H1 (cell line): ENCODE measurements around the gene FLRT1. TPM values are rescaled to one million over a fixed set of nuclear protein-coding genes. Genes with fewer than 3 reads are reported as not detected.

Experiments
- CTCF ChIA-PET: fragments of 300-600 bp; sonication (Branson Sonifier 250); formaldehyde crosslinking; loops from one replicate; lab custom pipeline; 2021; ENCODE audit not compliant: partially characterized antibody; lab: Charles Lee
- POLR2A ChIA-PET: fragments of 300-600 bp; sonication (Branson Sonifier 250); formaldehyde crosslinking; loops from one replicate; lab custom pipeline; 2021; ENCODE audit warnings: inconsistent platforms; ENCODE audit not compliant: partially characterized antibody; lab: Charles Lee
- DNase-seq, 2 experiments: peaks; one replicate each; pipeline versions ENCODE4 v3.0.0 to v3.0.0-alpha.2; 2010 to 2022; ENCODE audit warnings: low spot score in 2 of 2, low read depth in 1 of 2, mixed read lengths in 1 of 2
- FAIRE-seq: peaks from 2 replicates; lab custom pipeline; 2011; peaks lifted over from hg19 to GRCh38; lab: Jason Lieb, UNC
- H2AFZ ChIP-seq: 2 replicates; pipeline ENCODE4 v1.8.1; 2012; ENCODE audit warnings: low read length, inconsistent platforms
- H2AK5ac ChIP-seq: 2 replicates; pipeline ENCODE4 v1.6.1; 2013; ENCODE audit warnings: low read depth, low read length
- H2BK120ac ChIP-seq: replicated peaks from 2 replicates; pipeline ENCODE3; 2013; ENCODE audit warnings: low read depth, low read length, inconsistent platforms
- H2BK12ac ChIP-seq: 2 replicates; pipeline ENCODE4 v1.6.1; 2013; ENCODE audit warnings: low read depth, low read length
- H2BK15ac ChIP-seq: 2 replicates; pipeline ENCODE4 v1.6.1; 2013; ENCODE audit warnings: low read length
- H2BK20ac ChIP-seq: 2 replicates; pipeline ENCODE4 v1.6.1; 2013; ENCODE audit warnings: low read length
- H2BK5ac ChIP-seq: 2 replicates; pipeline ENCODE4 v1.6.1; 2013; ENCODE audit warnings: low read depth, low read length
- H3K14ac ChIP-seq: 2 replicates; pipeline ENCODE4 v1.6.1; 2013; ENCODE audit warnings: inconsistent platforms; ENCODE audit not compliant: insufficient read length
- H3K18ac ChIP-seq: 2 replicates; pipeline ENCODE4 v1.6.1; 2013; ENCODE audit warnings: low read length; ENCODE audit errors: extremely low read depth
- H3K23ac ChIP-seq: 2 replicates; pipeline ENCODE4 v1.6.1; 2013; ENCODE audit warnings: inconsistent platforms; ENCODE audit not compliant: insufficient read length
- H3K23me2 ChIP-seq: 2 replicates; pipeline ENCODE4 v1.6.1; 2013; ENCODE audit warnings: low read depth, low read length
- H3K27ac ChIP-seq: 2 replicates; pipeline ENCODE4 v1.6.1; 2011; ENCODE audit warnings: low read depth, low read length, inconsistent platforms
- H3K27me3 ChIP-seq, 4 experiments: replicated peaks in 1 of 4; 1 replicate in 1 of 4; 2 replicates in 3 of 4; pipeline versions ENCODE4 v1.6.1 to v1.8.1; 2011 to 2013; ENCODE audit warnings: low read length in 3 of 4, mild to moderate bottlenecking in 3 of 4, inconsistent platforms in 2 of 4, mixed read lengths in 2 of 4, moderate library complexity in 1 of 4; ENCODE audit not compliant: control insufficient read depth in 3 of 4, insufficient read depth in 3 of 4; ENCODE audit errors: extremely low read depth in 1 of 4
- H3K36me3 ChIP-seq, 4 experiments: 2 replicates each; pipeline versions ENCODE4 v1.6.1 to v1.8.1; 2011 to 2013; ENCODE audit warnings: mild to moderate bottlenecking in 4 of 4, low read length in 3 of 4, moderate library complexity in 2 of 4, control low read depth in 1 of 4, inconsistent platforms in 1 of 4; ENCODE audit not compliant: insufficient read depth in 4 of 4, control insufficient read depth in 2 of 4
- H3K4ac ChIP-seq: replicated peaks from 2 replicates; pipeline ENCODE3; 2013; ENCODE audit warnings: low read length, low read depth, mixed read lengths, inconsistent platforms; ENCODE audit not compliant: insufficient read length
- H3K4me1 ChIP-seq, 4 experiments: replicated peaks in 1 of 4; 1 replicate in 1 of 4; 2 replicates in 3 of 4; pipeline versions ENCODE4 v1.6.1 to v1.8.1; 2011 to 2013; ENCODE audit warnings: low read length in 3 of 4, inconsistent platforms in 2 of 4, mixed read lengths in 1 of 4; ENCODE audit not compliant: insufficient read depth in 4 of 4, control insufficient read depth in 3 of 4
- H3K4me2 ChIP-seq, 2 experiments: 2 replicates each; pipeline versions ENCODE4 v1.6.1 to v1.8.1; 2011 to 2013; ENCODE audit warnings: low read depth in 2 of 2, low read length in 2 of 2, control low read depth in 1 of 2, inconsistent platforms in 1 of 2, mild to moderate bottlenecking in 1 of 2; ENCODE audit not compliant: insufficient read depth in 1 of 2
- H3K4me3 ChIP-seq, 4 experiments: fragments of 200-600, 300-600 bp in 1 of 4; sonication (generic), shearing (Covaris generic), sonication (Bioruptor Twin) in 1 of 4; 2 replicates each; pipeline versions ENCODE4 v1.5.1 to v1.8.1; 2011 to 2016; ENCODE audit warnings: low read length in 4 of 4, low read depth in 3 of 4, control low read depth in 2 of 4, inconsistent platforms in 2 of 4, mild to moderate bottlenecking in 2 of 4, mixed read lengths in 1 of 4, moderate library complexity in 1 of 4; ENCODE audit not compliant: insufficient read depth in 2 of 4; ENCODE audit errors: extremely low read depth in 1 of 4
- H3K56ac ChIP-seq: replicated peaks from 2 replicates; pipeline ENCODE3; 2013; ENCODE audit warnings: low read depth, mild to moderate bottlenecking, mixed read lengths, low read length, inconsistent platforms; ENCODE audit not compliant: insufficient read length
- H3K79me1 ChIP-seq: 2 replicates; pipeline ENCODE4 v1.6.1; 2013; ENCODE audit warnings: low read depth, low read length, control low read depth
- H3K79me2 ChIP-seq, 2 experiments: 2 replicates each; pipeline versions ENCODE4 v1.6.1 to v1.8.1; 2012 to 2013; ENCODE audit warnings: low read length in 2 of 2, mild to moderate bottlenecking in 2 of 2, inconsistent platforms in 1 of 2; ENCODE audit not compliant: insufficient read depth in 2 of 2, control insufficient read depth in 1 of 2
- H3K9ac ChIP-seq, 4 experiments: replicated peaks in 1 of 4; 1 replicate in 1 of 4; 2 replicates in 3 of 4; pipeline versions ENCODE4 v1.6.1 to v1.8.1; 2011 to 2013; ENCODE audit warnings: low read depth in 3 of 4, low read length in 3 of 4, control low read depth in 2 of 4, mild to moderate bottlenecking in 2 of 4, moderate library complexity in 2 of 4, inconsistent platforms in 1 of 4; ENCODE audit errors: extremely low read depth in 1 of 4
- H3K9me3 ChIP-seq, 2 experiments: 2 replicates each; pipeline versions ENCODE4 v1.6.1 to v1.8.1; 2012 to 2013; ENCODE audit warnings: mild to moderate bottlenecking in 2 of 2, moderate library complexity in 2 of 2, control low read depth in 1 of 2, inconsistent platforms in 1 of 2, low read depth in 1 of 2, low read length in 1 of 2, mixed read lengths in 1 of 2; ENCODE audit not compliant: insufficient read depth in 2 of 2
- H4K20me1 ChIP-seq, 2 experiments: replicated peaks in 1 of 2; 2 replicates each; pipeline versions ENCODE3 to v1.8.1; 2011 to 2013; ENCODE audit warnings: inconsistent platforms in 2 of 2, low read length in 2 of 2, mild to moderate bottlenecking in 1 of 2; ENCODE audit not compliant: insufficient read depth in 2 of 2, control insufficient read depth in 1 of 2
- H4K5ac ChIP-seq: 2 replicates; pipeline ENCODE4 v1.6.1; 2013; ENCODE audit warnings: low read length, low read depth, mixed read lengths, inconsistent platforms; ENCODE audit not compliant: insufficient read length
- H4K8ac ChIP-seq: 2 replicates; pipeline ENCODE4 v1.8.0; 2013; ENCODE audit warnings: mild to moderate bottlenecking, moderate library complexity, low read length, inconsistent platforms; ENCODE audit not compliant: insufficient read depth; ENCODE audit errors: extremely low read depth
- H4K91ac ChIP-seq: replicated peaks from 2 replicates; pipeline ENCODE3; 2013; ENCODE audit warnings: low read length, mixed read lengths, inconsistent platforms; ENCODE audit not compliant: insufficient read length
- CEBPB ChIP-seq: IDR thresholded peaks from 2 replicates; pipeline ENCODE4 v1.6.1; 2012; ENCODE audit warnings: low read depth, low read length
- JUN ChIP-seq: IDR thresholded peaks from 2 replicates; pipeline ENCODE4 v1.6.1; 2011; ENCODE audit warnings: low read depth, mild to moderate bottlenecking, improper control_type of control experiment, low read length
- SAP30 ChIP-seq: fragments of 300-600 bp; sonication (generic); IDR thresholded peaks from 2 replicates; pipeline ENCODE4 v1.7.1; 2012; ENCODE audit warnings: low read length, moderate library complexity, mild to moderate bottlenecking, inconsistent platforms; ENCODE audit not compliant: insufficient read depth, insufficient replicate concordance
- SUZ12 ChIP-seq: fragments of 200-600 bp; sonication (generic); IDR thresholded peaks from 2 replicates; pipeline ENCODE4 v1.6.1; 2012; ENCODE audit warnings: mild to moderate bottlenecking, inconsistent platforms, low read length, moderate library complexity, mixed read lengths
- WGBS, 2 experiments: shearing (Covaris generic) in 1 of 2; methylation state at CpG; one replicate each; pipeline versions ENCODE4 v1.1.6 to v1.1.7; 2013 to 2015; ENCODE audit warnings: low lambda C conversion rate in 2 of 2, mixed read lengths in 2 of 2, inconsistent platforms in 1 of 2, low coverage in 1 of 2, missing lambda C conversion rate in 1 of 2; ENCODE audit not compliant: insufficient replicate concordance in 2 of 2, insufficient coverage in 1 of 2, insufficient read length in 1 of 2; ENCODE audit errors: extremely low coverage in 1 of 2, missing lambda C conversion rate in 1 of 2; 5-methylcytosine and 5-hydroxymethylcytosine counted together
- polyA plus RNA-seq, 7 experiments: library from polyadenylated mRNA; depleted of rRNA in 3 of 7; stranded (reverse) in 5 of 7; unstranded in 2 of 7; fragments of >200 nt in 5 of 7; fragments of 200-250 nt in 2 of 7; gene quantifications; 1 replicate in 5 of 7; 2 replicates in 1 of 7; 4 replicates in 1 of 7; pipeline versions ENCODE4 v1.2.1 to v1.2.3, GENCODE V29; 2011 to 2013; ENCODE audit warnings: missing spikeins in 2 of 7, mixed read lengths in 2 of 7
- total RNA-seq: library from RNA; stranded (reverse); fragmentation: NEBNext Ultra II Directional; extraction: Animal tissue kit (Norgen Biotek cat#: 25700); gene quantifications from 2 replicates; pipeline ENCODE4 v1.2.1, GENCODE V29; 2021
- TF ChIP-seq, protein P1 (sequence below): IDR thresholded peaks from 2 replicates; pipeline ENCODE4 v1.6.1; 2012; ENCODE audit warnings: low read length, inconsistent platforms

FLRT1 gene
- total and polyA plus RNA-seq, 2 of the 8 experiments (the other 6 are each of a cell fraction or from before 2014, with no cell fraction given): 0.14 to 0.28 TPM

DNA sequence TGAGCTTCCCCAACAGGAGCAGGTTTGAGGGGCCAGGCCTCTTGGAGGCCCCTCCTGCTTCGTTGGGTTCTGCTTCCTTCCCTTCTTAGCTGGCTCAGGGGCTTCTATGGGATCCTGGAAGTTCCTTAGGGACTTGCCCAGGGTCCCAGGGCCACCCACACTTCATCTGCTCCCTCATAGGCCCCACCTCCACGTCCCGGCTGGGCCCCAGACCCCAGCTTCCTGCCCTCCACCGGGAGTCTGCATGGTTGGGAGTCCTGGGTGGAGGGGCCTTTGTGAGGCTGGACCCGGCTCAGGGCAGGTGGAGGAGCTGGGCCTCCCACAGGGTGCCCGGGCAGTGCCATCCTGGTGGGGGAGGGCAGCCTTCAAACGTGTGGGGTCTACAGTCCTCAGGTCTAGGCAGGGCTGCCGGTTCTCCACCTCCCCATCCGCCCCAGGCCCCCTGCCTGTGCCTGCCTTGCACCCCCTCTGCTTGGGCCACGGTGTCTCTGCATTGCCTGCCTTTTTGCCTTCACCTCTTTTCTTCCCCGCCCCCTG, 37.9 kb upstream of the FLRT1 start:
- H3K4ac ChIP-seq: no peak overlapping the region
- no peak for FAIRE-seq
- TF ChIP-seq CEBPB: no peak
- TF ChIP-seq JUN: no peak
- TF ChIP-seq SUZ12: no peak
- TF ChIP-seq SAP30: no peak
- TF ChIP-seq, protein P1, sequence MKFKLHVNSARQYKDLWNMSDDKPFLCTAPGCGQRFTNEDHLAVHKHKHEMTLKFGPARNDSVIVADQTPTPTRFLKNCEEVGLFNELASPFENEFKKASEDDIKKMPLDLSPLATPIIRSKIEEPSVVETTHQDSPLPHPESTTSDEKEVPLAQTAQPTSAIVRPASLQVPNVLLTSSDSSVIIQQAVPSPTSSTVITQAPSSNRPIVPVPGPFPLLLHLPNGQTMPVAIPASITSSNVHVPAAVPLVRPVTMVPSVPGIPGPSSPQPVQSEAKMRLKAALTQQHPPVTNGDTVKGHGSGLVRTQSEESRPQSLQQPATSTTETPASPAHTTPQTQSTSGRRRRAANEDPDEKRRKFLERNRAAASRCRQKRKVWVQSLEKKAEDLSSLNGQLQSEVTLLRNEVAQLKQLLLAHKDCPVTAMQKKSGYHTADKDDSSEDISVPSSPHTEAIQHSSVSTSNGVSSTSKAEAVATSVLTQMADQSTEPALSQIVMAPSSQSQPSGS: no peak

More for the DNA sequence above, 37.9 kb upstream of the FLRT1 start:
- H3K18ac ChIP-seq: no peak overlapping the region
- no peak overlapping the region for H3K27ac ChIP-seq
- 72% methylated on average over 10 of the region's 11 CpGs; no CpG with 5 or more reads in 1 of the 2 experiments for WGBS, 2 experiments
- H2BK12ac ChIP-seq: no peak overlapping the region
- peaks cover 0 to 2% of the 10 kb centered on the region in 2 experiments; a peak in 1 of 4 replicates for H3K79me2 ChIP-seq
- no peak overlapping the region for H3K56ac ChIP-seq
- no peak overlapping the region for H3K23ac ChIP-seq
- peaks cover 7 to 24% (median 15%) of the 10 kb centered on the region in 4 experiments for H3K36me3 ChIP-seq
- no peak overlapping the region for H3K14ac ChIP-seq
- no peak overlapping the region for H2AFZ ChIP-seq
- no peak overlapping the region for H2BK20ac ChIP-seq
- peak overlapping the region; percentile 70 to 98; a peak in 2 of 4 replicates for H3K4me2 ChIP-seq
- peak overlapping the region in 1 of 4 experiments; percentile 61; a peak in 2 of 8 replicates for H3K4me3 ChIP-seq
- H2AK5ac ChIP-seq: no peak overlapping the region
- ChIA-PET POLR2A (interaction anchor here (0.7 to 5.1 kb wide), 11 partner anchors 9 to 223 kb away, joined by 3 to 46 read pairs (median 4); partner anchors contain the start of genes COX8A and FERMT3), CTCF (interaction anchor here (0.7 to 6.8 kb wide), 10 partner anchors 8 to 226 kb away, joined by 3 to 171 read pairs (median 4); no protein-coding TSS in a partner anchor)
- H4K20me1 ChIP-seq: peaks cover 6 to 34% of the 10 kb centered on the region in 2 experiments
- peak overlapping the region; percentile 27 for H4K91ac ChIP-seq
- H3K27me3 ChIP-seq: peaks cover 5 to 24% (median 16%) of the 10 kb centered on the region in 4 experiments; a peak in 6 of 7 replicates
- no peaks in the 10 kb centered on the region for H3K9me3 ChIP-seq
- DNase-seq: no peak
- peaks cover 13% of the 10 kb centered on the region for H3K79me1 ChIP-seq
- H3K23me2 ChIP-seq: peaks cover 18% of the 10 kb centered on the region; the same call in 1 of the 2 replicates
- H3K9ac ChIP-seq: no peak overlapping the region
- no peak overlapping the region for H2BK120ac ChIP-seq
- peaks cover 2 to 23% (median 9%) of the 10 kb centered on the region in 4 experiments; a peak in 6 of 7 replicates for H3K4me1 ChIP-seq
- no peak overlapping the region for H2BK5ac ChIP-seq
- no peak overlapping the region for H4K8ac ChIP-seq
- H2BK15ac ChIP-seq: no peak overlapping the region
- H4K5ac ChIP-seq: no peak overlapping the region
